Neural progenitor cell (in vitro differentiated cells): ENCODE measurements around the gene TTC19. TPM values are rescaled to one million over a fixed set of nuclear protein-coding genes. Genes with fewer than 3 reads are reported as not detected.

Experiments
- DNase-seq: peaks from one replicate; pipeline ENCODE4 v3.0.0-alpha.2; 2016; ENCODE audit warnings: low spot score
- H2AFZ ChIP-seq: fragments of 200-600 bp; sonication (generic); replicated peaks from 2 replicates; pipeline ENCODE4 v1.6.1; 2016; ENCODE audit warnings: antibody characterized with exemption
- H3F3A ChIP-seq: fragments of 200-600 bp; sonication (generic); 2 replicates; pipeline ENCODE4 v1.6.1; 2016; ENCODE audit warnings: antibody characterized with exemption, low read depth
- H3K27ac ChIP-seq: fragments of 200-600 bp; sonication (generic); 2 replicates; pipeline ENCODE4 v1.5.1; 2016; ENCODE audit warnings: mild to moderate bottlenecking
- H3K27me3 ChIP-seq: fragments of 200-600 bp; sonication (generic); 2 replicates; pipeline ENCODE4 v1.6.1; 2016; ENCODE audit warnings: mild to moderate bottlenecking, moderate library complexity
- H3K36me3 ChIP-seq: fragments of 200-600 bp; sonication (generic); 2 replicates; pipeline ENCODE4 v1.5.1; 2016
- H3K4me1 ChIP-seq: fragments of 200-600 bp; sonication (generic); 2 replicates; pipeline ENCODE4 v1.6.1; 2016; ENCODE audit warnings: mixed run types
- H3K4me2 ChIP-seq: fragments of 200-600 bp; sonication (generic); 2 replicates; pipeline ENCODE4 v1.6.1; 2016
- H3K4me3 ChIP-seq: fragments of 200-600 bp; sonication (generic); 2 replicates; pipeline ENCODE4 v1.5.1; 2016
- H3K79me2 ChIP-seq: fragments of 200-600 bp; sonication (generic); 2 replicates; pipeline ENCODE4 v1.6.1; 2016; ENCODE audit warnings: low read depth
- H3K9ac ChIP-seq: fragments of 200-600 bp; sonication (generic); 2 replicates; pipeline ENCODE4 v1.6.1; 2016
- H3K9me3 ChIP-seq: fragments of 200-600 bp; sonication (generic); 2 replicates; pipeline ENCODE4 v1.5.1; 2016; ENCODE audit warnings: low read depth
- H4K20me1 ChIP-seq: fragments of 200-600 bp; sonication (generic); 2 replicates; pipeline ENCODE4 v1.6.1; 2016; ENCODE audit warnings: low read depth
- H3K27ac Mint-ChIP-seq: 3 replicates; pipeline ENCODE4 v1.8.0; 2021; ENCODE audit warnings: mixed read lengths
- H3K27me3 Mint-ChIP-seq: 2 replicates; pipeline ENCODE4 v1.8.0; 2022; ENCODE audit warnings: low read depth, mild to moderate bottlenecking, inconsistent platforms, moderate library complexity, mixed read lengths; ENCODE audit not compliant: insufficient read depth
- H3K36me3 Mint-ChIP-seq: 3 replicates; pipeline ENCODE4 v1.8.0; 2021; ENCODE audit warnings: mixed read lengths
- H3K4me1 Mint-ChIP-seq: 3 replicates; pipeline ENCODE4 v1.8.0; 2021; ENCODE audit warnings: mixed read lengths
- H3K4me3 Mint-ChIP-seq: 3 replicates; pipeline ENCODE4 v1.8.0; 2021; ENCODE audit warnings: mild to moderate bottlenecking, moderate library complexity, mixed read lengths
- H3K9me3 Mint-ChIP-seq: 3 replicates; pipeline ENCODE4 v1.8.0; 2020; ENCODE audit warnings: mixed read lengths
- EZH2 ChIP-seq: fragments of 200-600 bp; sonication (generic); IDR thresholded peaks from 2 replicates; pipeline ENCODE4 v1.6.1; 2017; ENCODE audit warnings: antibody characterized with exemption, mild to moderate bottlenecking, moderate library complexity
- EZH2phosphoT487 ChIP-seq: fragments of 200-600 bp; sonication (generic); IDR thresholded peaks from 2 replicates; pipeline ENCODE4 v1.6.1; 2017; ENCODE audit warnings: antibody characterized with exemption
- total RNA-seq: library from RNA; depleted of rRNA; stranded (reverse); fragments of >200 nt; gene quantifications from 2 replicates; pipeline ENCODE4 v1.2.3, GENCODE V29; 2015; ENCODE audit warnings: low replicate concordance
- TF ChIP-seq, protein P1 (sequence below): fragments of 200-600 bp; sonication (generic); IDR thresholded peaks from 2 replicates; pipeline ENCODE4 v1.5.1; 2017; ENCODE audit warnings: antibody characterized with exemption, mild to moderate bottlenecking

The TTC19 gene
- total RNA-seq, 1 donor from 2014 or later: 52.9 TPM

DNA sequence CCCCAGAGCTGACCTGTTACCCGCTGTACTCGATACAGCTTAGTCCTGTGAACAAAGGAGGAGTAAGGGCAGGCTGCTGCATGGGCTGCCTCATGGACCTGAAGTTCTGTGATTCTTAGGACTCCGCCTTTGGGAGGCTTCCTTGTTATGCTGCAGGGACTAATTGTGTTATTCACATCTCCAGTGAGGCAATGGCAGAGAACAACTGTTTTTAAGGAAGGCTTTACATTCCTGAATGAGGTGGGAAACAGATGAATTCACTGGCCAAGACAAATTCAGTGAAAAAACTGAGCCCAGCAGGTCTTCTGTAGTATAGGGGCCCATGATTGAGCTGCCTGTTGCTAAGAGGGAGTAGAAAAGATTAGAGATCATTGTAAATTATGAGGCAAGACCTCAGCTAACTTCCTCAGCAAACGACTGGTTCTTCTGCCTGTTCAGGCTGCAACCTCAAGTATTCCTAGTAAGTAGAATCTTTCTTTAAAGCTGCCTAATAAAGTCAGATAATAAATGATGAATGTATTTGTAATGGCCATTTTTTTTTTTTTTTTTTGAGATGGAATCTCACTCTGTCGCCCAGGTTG lies 28.4 kb upstream of the TTC19 start:
- no peak for DNase-seq
- Mint-ChIP-seq H3K27ac (peak overlapping the region; percentile 43), H3K36me3 (peaks cover 13% of the 10 kb centered on the region), H3K27me3 (peaks cover 3% of the 10 kb centered on the region), H3K4me1 (peaks cover 29% of the 10 kb centered on the region), H3K9me3 (no peaks in the 10 kb centered on the region), H3K4me3 (no peak overlapping the region)
- Histone ChIP-seq H3K4me3 (no peak overlapping the region), H3K36me3 (no peaks in the 10 kb centered on the region), H3K9ac (no peak overlapping the region), H3K79me2 (no peaks in the 10 kb centered on the region), H3F3A (peaks cover 24% of the 10 kb centered on the region), H3K4me2 (peak overlapping the region; percentile 38), H3K9me3 (no peaks in the 10 kb centered on the region), H3K27ac (no peak overlapping the region), H2AFZ (no peak overlapping the region), H3K4me1 (peaks cover 32% of the 10 kb centered on the region), H3K27me3 (peaks cover under 1% of the 10 kb centered on the region), H4K20me1 (peaks cover 11% of the 10 kb centered on the region)
- TF ChIP-seq, protein P1, sequence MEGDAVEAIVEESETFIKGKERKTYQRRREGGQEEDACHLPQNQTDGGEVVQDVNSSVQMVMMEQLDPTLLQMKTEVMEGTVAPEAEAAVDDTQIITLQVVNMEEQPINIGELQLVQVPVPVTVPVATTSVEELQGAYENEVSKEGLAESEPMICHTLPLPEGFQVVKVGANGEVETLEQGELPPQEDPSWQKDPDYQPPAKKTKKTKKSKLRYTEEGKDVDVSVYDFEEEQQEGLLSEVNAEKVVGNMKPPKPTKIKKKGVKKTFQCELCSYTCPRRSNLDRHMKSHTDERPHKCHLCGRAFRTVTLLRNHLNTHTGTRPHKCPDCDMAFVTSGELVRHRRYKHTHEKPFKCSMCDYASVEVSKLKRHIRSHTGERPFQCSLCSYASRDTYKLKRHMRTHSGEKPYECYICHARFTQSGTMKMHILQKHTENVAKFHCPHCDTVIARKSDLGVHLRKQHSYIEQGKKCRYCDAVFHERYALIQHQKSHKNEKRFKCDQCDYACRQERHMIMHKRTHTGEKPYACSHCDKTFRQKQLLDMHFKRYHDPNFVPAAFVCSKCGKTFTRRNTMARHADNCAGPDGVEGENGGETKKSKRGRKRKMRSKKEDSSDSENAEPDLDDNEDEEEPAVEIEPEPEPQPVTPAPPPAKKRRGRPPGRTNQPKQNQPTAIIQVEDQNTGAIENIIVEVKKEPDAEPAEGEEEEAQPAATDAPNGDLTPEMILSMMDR: no peak
- TF ChIP-seq EZH2 (no peak), EZH2phosphoT487 (no peak)

DNA sequence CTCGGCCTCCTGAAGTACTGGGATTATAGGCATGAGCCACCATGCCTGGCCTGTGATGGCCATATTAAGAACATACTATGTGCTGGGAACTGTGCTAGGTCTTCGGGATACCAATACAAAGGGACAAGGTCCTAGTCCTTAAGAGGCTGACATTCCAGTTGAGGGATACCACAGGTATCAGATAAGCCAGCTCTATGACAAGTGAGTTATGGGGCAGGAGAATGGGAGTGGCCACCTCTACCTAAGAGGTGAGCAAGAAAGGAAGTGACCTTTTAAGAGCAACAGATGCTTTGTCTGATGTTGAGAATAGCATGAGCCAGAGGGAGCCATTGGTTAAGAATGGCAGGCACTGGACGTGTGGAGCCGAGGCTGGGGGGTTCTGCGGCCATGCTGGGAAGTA lies 27.7 kb upstream of the TTC19 start:
- TF ChIP-seq EZH2phosphoT487: no peak
- TF ChIP-seq, protein P1: no peak
- TF ChIP-seq EZH2: no peak
- no peaks in the 10 kb centered on the region for H3K27me3 ChIP-seq
- H3K27ac ChIP-seq: no peak overlapping the region
- no peak overlapping the region for H3K9ac ChIP-seq
- no peak overlapping the region for H3K4me3 Mint-ChIP-seq
- peaks cover 23% of the 10 kb centered on the region for H3K4me1 Mint-ChIP-seq
- H3K27ac Mint-ChIP-seq: peak overlapping the region; percentile 46
- no peaks in the 10 kb centered on the region for H3K9me3 Mint-ChIP-seq
- peaks cover 20% of the 10 kb centered on the region for H3F3A ChIP-seq
- H3K36me3 Mint-ChIP-seq: peaks cover 16% of the 10 kb centered on the region
- H2AFZ ChIP-seq: no peak overlapping the region
- H3K4me2 ChIP-seq: no peak overlapping the region
- peaks cover 6% of the 10 kb centered on the region for H4K20me1 ChIP-seq
- no peaks in the 10 kb centered on the region for H3K79me2 ChIP-seq
- peaks cover 3% of the 10 kb centered on the region for H3K27me3 Mint-ChIP-seq
- DNase-seq: no peak
- no peaks in the 10 kb centered on the region for H3K9me3 ChIP-seq
- H3K4me3 ChIP-seq: no peak overlapping the region
- peaks cover 25% of the 10 kb centered on the region for H3K4me1 ChIP-seq
- H3K36me3 ChIP-seq: no peaks in the 10 kb centered on the region

DNA sequence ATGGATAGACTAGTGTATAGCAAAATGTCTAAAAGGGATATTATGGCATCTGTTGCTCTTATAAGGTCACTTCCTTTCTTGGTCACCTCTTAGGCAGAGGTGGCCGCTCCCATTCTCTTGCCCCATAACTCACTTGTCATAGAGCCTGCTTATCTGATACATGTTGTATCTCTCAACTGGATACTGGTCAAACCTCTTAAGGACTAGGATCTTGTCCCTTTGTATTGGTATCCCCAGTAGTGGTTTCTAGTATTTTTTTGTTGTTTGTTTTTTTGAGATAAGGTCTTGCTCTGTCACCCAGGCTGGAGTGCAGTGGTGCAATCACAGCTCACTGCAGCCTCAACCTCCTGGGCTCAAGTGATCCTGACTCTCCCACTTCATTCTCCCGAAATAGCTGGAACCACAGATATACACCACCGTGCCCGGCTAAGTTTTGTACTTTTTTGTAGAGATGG lies 27.1 kb upstream of the TTC19 start:
- Mint-ChIP-seq H3K4me3 (no peak overlapping the region), H3K9me3 (no peaks in the 10 kb centered on the region), H3K27ac (no peak overlapping the region), H3K4me1 (peaks cover 18% of the 10 kb centered on the region), H3K27me3 (peaks cover 3% of the 10 kb centered on the region), H3K36me3 (peaks cover 20% of the 10 kb centered on the region)
- Histone ChIP-seq H3K9me3 (no peaks in the 10 kb centered on the region), H3K9ac (no peak overlapping the region), H4K20me1 (no peaks in the 10 kb centered on the region), H3K27ac (no peak overlapping the region), H3K79me2 (no peaks in the 10 kb centered on the region), H3K4me3 (no peak overlapping the region), H3K36me3 (no peaks in the 10 kb centered on the region), H3K4me2 (no peak overlapping the region), H3K27me3 (no peaks in the 10 kb centered on the region), H3K4me1 (peaks cover 19% of the 10 kb centered on the region), H3F3A (peaks cover 16% of the 10 kb centered on the region), H2AFZ (no peak overlapping the region)
- no peak for DNase-seq
- TF ChIP-seq, protein P1: no peak
- TF ChIP-seq EZH2phosphoT487: no peak
- TF ChIP-seq EZH2: no peak
